K562 (cell line): ENCODE measurements around the gene HIVEP3. TPM values are rescaled to one million over a fixed set of nuclear protein-coding genes. Genes with fewer than 3 reads are reported as not detected.
A peak's percentile ranks its signal among the peaks of the same experiment; 100 is the strongest.

ENCODE experiments used
- ATAC-seq: fragments of 200-7000 bp; cut with Tn5 transposase; 3 replicates; pipeline ENCODE4 v1.9.1; 2020; ENCODE audit warnings: moderate library complexity
- BruUV-seq: library from RNA; stranded (reverse); fragments of 400-500 nt; replicated peaks from 2 replicates; lab custom pipeline; 2021; lab: Mats Ljungman, UMichigan
- CTCF ChIA-PET: fragments of 300-600 bp; formaldehyde crosslinking; extraction: SDS; loops from one replicate; lab custom pipeline; 2021; ENCODE audit warnings: low intra/inter-chr PET ratio; lab: Yijun Ruan, JAX
- POLR2A ChIA-PET: fragments of 300-600, 350-650 bp; sonication (Branson Sonifier 250); formaldehyde crosslinking; extraction: SDS; loops from one replicate; lab custom pipeline; 2021; ENCODE audit warnings: antibody characterized with exemption, inconsistent platforms; lab: Yijun Ruan, JAX
- DNase-seq, 4 experiments: peaks; one replicate each; pipeline versions ENCODE4 v3.0.0 to v3.0.0-alpha.2; 2011 to 2018; ENCODE audit warnings: low spot score in 3 of 4, mixed read lengths in 3 of 4; ENCODE audit errors: extremely low read depth in 1 of 4
- FAIRE-seq: peaks from 2 replicates; lab custom pipeline; 2011; peaks lifted over from hg19 to GRCh38; lab: Jason Lieb, UNC
- H2AFZ ChIP-seq: 2 replicates; pipeline ENCODE4 v1.6.0; 2011; ENCODE audit warnings: low read depth, low read length, control low read depth, inconsistent platforms
- H3K27ac ChIP-seq: fragments of 200-600 bp; 3 replicates; pipeline ENCODE4 v1.8.0; 2011; ENCODE audit warnings: low read depth, mild to moderate bottlenecking, control low read depth, inconsistent platforms, low read length, moderate library complexity, mixed read lengths; ENCODE audit errors: extremely low read depth
- H3K27me3 ChIP-seq, 2 experiments: fragments of 300-600 bp in 1 of 2; 2 replicates in 1 of 2; 3 replicates in 1 of 2; pipeline versions ENCODE4 v1.6.0 to v1.8.0; 2011; ENCODE audit warnings: inconsistent platforms in 2 of 2, low read length in 2 of 2, mild to moderate bottlenecking in 1 of 2, mixed read lengths in 1 of 2, moderate library complexity in 1 of 2; ENCODE audit not compliant: control insufficient read depth in 2 of 2, insufficient read depth in 2 of 2
- H3K36me3 ChIP-seq: fragments of 300-600 bp; 3 replicates; pipeline ENCODE4 v1.8.0; 2011; ENCODE audit warnings: mild to moderate bottlenecking, low read length, inconsistent platforms; ENCODE audit not compliant: control insufficient read depth, insufficient read depth
- H3K4me1 ChIP-seq, 2 experiments: fragments of 200-600 bp in 1 of 2; replicated peaks in 1 of 2; 2 replicates in 1 of 2; 3 replicates in 1 of 2; pipeline versions ENCODE4 v1.5.1 to v1.8.0; 2011; ENCODE audit warnings: inconsistent platforms in 2 of 2, low read length in 2 of 2, mild to moderate bottlenecking in 1 of 2, mixed read lengths in 1 of 2, moderate library complexity in 1 of 2; ENCODE audit not compliant: control insufficient read depth in 2 of 2, insufficient read depth in 2 of 2
- H3K4me2 ChIP-seq: 2 replicates; pipeline ENCODE4 v1.6.1; 2011; ENCODE audit warnings: low read length, control low read depth, inconsistent platforms, mixed read lengths; ENCODE audit not compliant: insufficient read depth
- H3K4me3 ChIP-seq: fragments of 200-600 bp; sonication (generic), shearing (Covaris generic); 2 replicates; pipeline ENCODE4 v1.5.1; 2016; ENCODE audit warnings: control low read depth, inconsistent platforms
- H3K79me2 ChIP-seq: fragments of 200-600 bp; 3 replicates; pipeline ENCODE4 v1.8.0; 2011; ENCODE audit warnings: low read length, inconsistent platforms; ENCODE audit not compliant: control insufficient read depth, insufficient read depth
- H3K9ac ChIP-seq, 2 experiments: 2 replicates each; pipeline versions ENCODE4 v1.6.0 to v1.6.1; 2011; ENCODE audit warnings: low read depth in 2 of 2, low read length in 2 of 2, control low read depth in 1 of 2, inconsistent platforms in 1 of 2, mild to moderate bottlenecking in 1 of 2, mixed read lengths in 1 of 2; ENCODE audit not compliant: insufficient read depth in 1 of 2
- H3K9me1 ChIP-seq: one replicate; pipeline ENCODE4 v1.6.0; 2011; ENCODE audit warnings: inconsistent platforms, mild to moderate bottlenecking, low read length, moderate library complexity; ENCODE audit not compliant: control insufficient read depth, insufficient read depth
- H3K9me3 ChIP-seq: replicated peaks from 2 replicates; pipeline ENCODE4 v1.5.1; 2011; ENCODE audit warnings: low read depth, low read length, inconsistent platforms; ENCODE audit not compliant: control insufficient read depth, insufficient read depth
- H4K20me1 ChIP-seq: replicated peaks from 2 replicates; pipeline ENCODE4 v1.6.1; 2011; ENCODE audit warnings: low read length, inconsistent platforms, mixed read lengths; ENCODE audit not compliant: control insufficient read depth, insufficient read depth
- ZFP36 ChIP-seq: fragments of 150-350 bp; IDR thresholded peaks from 2 replicates; pipeline ENCODE4 v1.6.1; 2018; ENCODE audit warnings: low read length, low read depth; ENCODE audit not compliant: partially characterized antibody
- ZNF592 ChIP-seq: fragments of 450-650 bp; IDR thresholded peaks from 2 replicates; pipeline ENCODE4 v1.6.1; 2017; ENCODE audit warnings: antibody characterized with exemption, mild to moderate bottlenecking
- WGBS: fragments of 100-300 bp; shearing (Covaris generic); methylation state at CpG from one replicate; pipeline ENCODE4 v1.1.6; 2016; ENCODE audit warnings: low coverage, mixed read lengths; ENCODE audit not compliant: insufficient coverage; ENCODE audit errors: missing lambda C conversion rate; 5-methylcytosine and 5-hydroxymethylcytosine counted together
- in situ Hi-C: fragments of 300-500 bp; cut with MboI; formaldehyde crosslinking; loops from 4 replicates; pipeline ENCODE4 v1.15.0; 2018; ENCODE audit warnings: inconsistent platforms, mixed read lengths
- intact Hi-C: fragments of 100-400 bp; cut with micrococcal nuclease; formaldehyde crosslinking; loops from 2 replicates; pipeline ENCODE4 v1.14.2; 2022
- polyA plus RNA-seq, 8 experiments: library from polyadenylated mRNA; depleted of rRNA in 4 of 8; stranded (reverse) in 5 of 8; unstranded in 3 of 8; fragments of >200 nt; fragmentation: Nextera tagmentation in 2 of 8; fragmentation: Illumina TruSeq in 1 of 8; extraction: Ambion mirVana in 2 of 8; extraction: Trizol in 1 of 8; gene quantifications; 2 replicates each; pipeline versions ENCODE4 v1.2.1 to v1.2.3, GENCODE V29; 2011 to 2014; ENCODE audit warnings: inconsistent platforms in 1 of 8, missing spikeins in 1 of 8
- total RNA-seq, 7 experiments: library from RNA; depleted of rRNA in 6 of 7; stranded (reverse); fragments of >200 nt in 6 of 7; fragmentation: Illumina TruSeq in 2 of 7; extraction: Trizol in 2 of 7; gene quantifications; 2 replicates each; pipeline versions ENCODE4 v1.2.1 to v1.2.3, GENCODE V29; 2011 to 2021; ENCODE audit warnings: low replicate concordance in 1 of 7

HIVEP3 gene
- total and polyA plus RNA-seq, 9 of the 15 experiments (the other 6 are each of a cell fraction or from before 2014, with no cell fraction given): 0.09 to 0.58 (median 0.34) TPM; not detected in 1

- no peak for DNase-seq
- Histone ChIP-seq H3K9me3 (no peaks in the 10 kb centered on the region), H3K79me2 (no peaks in the 10 kb centered on the region), H3K4me3 (no peak overlapping the region), H3K27me3 (peaks cover 10 to 74% of the 10 kb centered on the region in 2 experiments), H3K9ac (no peak overlapping the region), H3K36me3 (no peaks in the 10 kb centered on the region), H3K4me2 (no peak overlapping the region), H4K20me1 (no peaks in the 10 kb centered on the region), H3K9me1 (peaks cover 3% of the 10 kb centered on the region), H3K4me1 (no peaks in the 10 kb centered on the region; a peak in 1 of 5 replicates), H3K27ac (no peak overlapping the region)
- in situ Hi-C loops: no loop called here
- no TSS peak for BruUV-seq
- ATAC-seq: no peak
- FAIRE-seq: no peak
- POLR2A ChIA-PET: interaction anchor here (0.6 kb wide), 2 partner anchors 24 to 339 kb away, joined by 3 read pairs; no protein-coding TSS in a partner anchor
- WGBS: 0% methylated on average over 1 of the region's 1 CpG
- intact Hi-C loops: no loop called here
- TF ChIP-seq ZNF592: no peak
- TF ChIP-seq ZFP36: peak; percentile 32
- TF ChIP-seq, all 486 proteins: peak for 1
- no peak overlapping the region for H2AFZ ChIP-seq
- CTCF ChIA-PET: no interaction called here
Measured at GRCh38 chr1:41675401-41675800, 243.3 kb downstream of the HIVEP3 start.
